ENCODE results near the gene METTL24.

The METTL24 gene

DNA sequence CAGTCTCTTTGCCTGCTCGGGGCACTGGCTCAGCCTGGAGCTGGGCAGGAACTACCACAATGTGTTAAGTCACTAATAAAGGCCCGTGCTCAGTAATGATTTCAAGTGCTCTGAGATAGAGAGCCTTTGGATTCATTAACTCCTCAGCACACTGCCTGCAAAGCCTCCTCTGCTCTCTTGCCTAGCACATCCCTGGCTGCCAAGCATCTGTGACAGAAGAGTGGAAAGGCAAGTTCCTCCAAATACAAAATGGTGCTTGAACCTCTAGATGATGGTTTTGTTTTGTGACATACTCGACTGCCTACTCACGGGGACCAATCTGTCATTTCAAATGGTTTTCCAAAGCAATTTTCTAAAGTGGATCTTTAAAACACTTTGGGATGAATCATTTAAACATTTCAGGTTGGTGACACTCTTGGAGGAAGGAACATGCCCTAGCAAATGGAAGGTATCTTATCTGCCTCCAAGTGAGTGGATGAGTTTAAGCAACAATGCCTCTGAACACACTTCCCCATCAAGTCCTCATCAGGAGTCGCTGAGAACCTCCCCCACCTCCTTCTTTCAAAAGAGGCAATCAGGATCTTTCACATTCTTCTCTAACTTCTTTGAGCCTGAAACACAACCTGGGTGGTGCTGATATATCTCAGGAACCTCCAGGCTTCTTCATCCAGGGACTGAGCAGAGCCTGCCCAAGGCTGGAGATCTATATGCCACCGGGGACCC is 35.8 kb downstream of the METTL24 start:
- Mint-ChIP-seq H3K36me3 (ENCODE audit: low read depth) (peaks cover 4% of the 10 kb centered on the region), H3K27ac (peak overlapping the region; percentile 98), H3K27me3 (ENCODE audit: low read depth, poor library complexity) (no peaks in the 10 kb centered on the region), H3K9me3 (no peaks in the 10 kb centered on the region), H3K4me3 (peak overlapping the region; percentile 58), H3K4me1 (peaks cover 66% of the 10 kb centered on the region)
- TF ChIP-seq CTCF (IDR thresholded peaks at IDR 0.05) = no peak
- no peak for DNase-seq

GRCh38 chr6:110320307-110320706 is 37.8 kb downstream of the METTL24 start:
- no peak for TF ChIP-seq CTCF (IDR thresholded peaks at IDR 0.05)
- no peak for DNase-seq
- no peaks in the 10 kb centered on the region for H3K27me3 Mint-ChIP-seq (ENCODE audit: low read depth, poor library complexity)
- H3K4me1 Mint-ChIP-seq = peaks cover 50% of the 10 kb centered on the region
- no peak overlapping the region for H3K4me3 Mint-ChIP-seq
- H3K9me3 Mint-ChIP-seq = no peaks in the 10 kb centered on the region
- H3K27ac Mint-ChIP-seq = peak overlapping the region; percentile 39
- H3K36me3 Mint-ChIP-seq (ENCODE audit: low read depth) = peaks cover 4% of the 10 kb centered on the region

DNA sequence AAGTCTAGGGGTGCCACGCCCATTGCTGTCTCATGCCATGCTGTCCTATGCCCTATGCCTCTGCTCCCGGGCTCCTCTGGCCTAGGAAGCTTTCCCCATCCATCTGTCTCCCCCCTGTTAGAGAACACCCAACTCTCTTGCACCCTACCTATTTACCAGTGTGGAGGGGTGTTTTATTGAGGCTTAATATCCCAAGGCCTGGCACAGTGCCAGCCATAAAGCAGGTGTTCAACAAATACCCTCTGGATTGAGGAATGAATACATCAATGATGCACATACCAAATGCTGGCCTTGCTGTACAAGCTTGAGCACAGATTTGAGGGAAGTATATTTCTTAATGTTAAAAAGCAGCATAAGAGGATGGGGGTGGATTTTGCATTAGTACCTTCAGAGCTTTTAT is 38.3 kb downstream of the METTL24 start:
- Mint-ChIP-seq H3K27me3 (ENCODE audit: low read depth, poor library complexity) (no peaks in the 10 kb centered on the region), H3K4me1 (peaks cover 45% of the 10 kb centered on the region), H3K27ac (no peak overlapping the region)

DNA sequence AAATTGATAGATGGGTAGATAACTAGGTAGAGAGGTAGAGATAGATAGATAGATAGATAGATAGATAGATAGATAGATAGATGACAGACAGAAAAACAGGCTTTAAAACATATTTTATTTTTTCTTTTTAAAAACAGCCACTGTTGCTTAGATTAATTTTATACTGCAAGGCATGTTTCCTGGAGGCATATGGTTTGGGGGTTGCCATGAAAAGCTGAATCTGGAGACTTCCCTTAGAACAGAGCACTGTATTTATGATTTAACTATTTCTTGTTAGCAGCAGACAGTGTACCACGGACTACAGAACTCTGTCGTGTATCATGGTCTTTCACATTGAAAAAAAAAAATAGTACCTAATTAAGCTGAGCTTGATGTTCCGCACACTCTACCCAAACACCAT is 38.8 kb downstream of the METTL24 start:
- H3K27me3 Mint-ChIP-seq (ENCODE audit: low read depth, poor library complexity) = no peaks in the 10 kb centered on the region
- no peak overlapping the region for H3K27ac Mint-ChIP-seq
- peaks cover 40% of the 10 kb centered on the region for H3K4me1 Mint-ChIP-seq
- peaks cover 4% of the 10 kb centered on the region for H3K36me3 Mint-ChIP-seq (ENCODE audit: low read depth)
- no peaks in the 10 kb centered on the region for H3K9me3 Mint-ChIP-seq
- DNase-seq = no peak
- no peak overlapping the region for H3K4me3 Mint-ChIP-seq
- no peak for TF ChIP-seq CTCF (IDR thresholded peaks at IDR 0.05)

More for the DNA sequence above, 38.3 kb downstream of the METTL24 start:
- no peak for TF ChIP-seq CTCF (IDR thresholded peaks at IDR 0.05)
- no peak for DNase-seq
- Mint-ChIP-seq H3K36me3 (ENCODE audit: low read depth) (peaks cover 4% of the 10 kb centered on the region), H3K4me3 (no peak overlapping the region), H3K9me3 (no peaks in the 10 kb centered on the region)

DNA sequence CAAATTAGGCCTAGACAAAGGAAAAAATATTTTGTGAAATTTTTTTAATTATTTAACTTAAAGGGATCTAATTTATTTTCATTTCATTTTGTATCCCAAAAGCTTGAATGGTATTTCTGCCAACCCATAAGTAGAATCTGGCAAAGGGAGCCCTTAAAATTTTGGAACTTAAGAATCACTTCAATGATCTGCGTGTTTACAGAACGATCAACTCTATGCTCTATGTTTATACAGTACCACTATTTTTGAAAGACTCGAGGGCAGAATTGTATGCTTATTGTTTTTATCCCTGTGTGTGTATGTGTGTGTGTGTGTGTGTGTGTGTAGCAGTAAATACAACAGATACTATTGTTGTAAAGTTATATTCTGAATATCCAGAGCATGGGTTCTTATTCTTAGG is 39.2 kb downstream of the METTL24 start:
- no peaks in the 10 kb centered on the region for H3K27me3 Mint-ChIP-seq (ENCODE audit: low read depth, poor library complexity)
- H3K4me3 Mint-ChIP-seq = no peak overlapping the region
- no peak for TF ChIP-seq CTCF (IDR thresholded peaks at IDR 0.05)
- no peak for DNase-seq
- peaks cover 4% of the 10 kb centered on the region for H3K36me3 Mint-ChIP-seq (ENCODE audit: low read depth)
- H3K4me1 Mint-ChIP-seq = peaks cover 36% of the 10 kb centered on the region
- H3K9me3 Mint-ChIP-seq = no peaks in the 10 kb centered on the region
- no peak overlapping the region for H3K27ac Mint-ChIP-seq

- Mint-ChIP-seq H3K36me3 (ENCODE audit: low read depth) (peaks cover 6% of the 10 kb centered on the region), H3K4me3 (no peak overlapping the region), H3K27me3 (ENCODE audit: low read depth, poor library complexity) (no peaks in the 10 kb centered on the region), H3K4me1 (peaks cover 23% of the 10 kb centered on the region), H3K9me3 (no peaks in the 10 kb centered on the region), H3K27ac (no peak overlapping the region)
- no peak for DNase-seq
- TF ChIP-seq CTCF (IDR thresholded peaks at IDR 0.05) = no peak
Observed at GRCh38 chr6:110317646-110318045, 40.5 kb downstream of the METTL24 start.
